ENCODE measurements around the gene RASSF3.
"Not testable (repeated sequence)": the region's sequence is repeated elsewhere in the genome, so short reads cannot be mapped to it uniquely, and the experiment has no call there.

Gene RASSF3

GRCh38 chr12:64610079-64610659 is at the start of gene RASSF3:
RASSF3 (plus strand) TSS chr12:64610495; CDS start chr12:64610633, 138 bp downstream.
- no peak for FAIRE-seq

- no peak for FAIRE-seq
Observed at GRCh38 chr12:64561302-64562136, 48.8 kb upstream of the RASSF3 start.

DNA sequence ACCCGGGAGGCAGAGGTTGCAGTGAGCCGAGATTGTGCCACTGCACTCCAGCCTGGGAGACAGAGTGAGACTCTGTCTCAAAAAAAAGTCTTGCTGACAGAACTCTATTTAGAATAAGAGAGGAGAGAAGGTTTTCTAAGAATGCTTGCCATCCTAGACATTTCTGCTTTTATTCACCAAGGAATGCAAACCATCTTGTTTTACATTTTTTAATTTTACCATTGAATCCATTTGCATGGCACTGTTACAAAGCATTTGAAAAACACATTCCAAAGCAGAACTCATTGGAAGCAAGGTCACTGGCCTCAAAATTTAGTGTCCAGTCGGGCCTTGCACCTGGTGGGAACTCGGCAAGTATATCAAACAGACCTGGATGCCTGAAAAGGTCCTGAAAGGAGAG is 44.2 kb upstream of the RASSF3 start:
- no peak for FAIRE-seq

DNA sequence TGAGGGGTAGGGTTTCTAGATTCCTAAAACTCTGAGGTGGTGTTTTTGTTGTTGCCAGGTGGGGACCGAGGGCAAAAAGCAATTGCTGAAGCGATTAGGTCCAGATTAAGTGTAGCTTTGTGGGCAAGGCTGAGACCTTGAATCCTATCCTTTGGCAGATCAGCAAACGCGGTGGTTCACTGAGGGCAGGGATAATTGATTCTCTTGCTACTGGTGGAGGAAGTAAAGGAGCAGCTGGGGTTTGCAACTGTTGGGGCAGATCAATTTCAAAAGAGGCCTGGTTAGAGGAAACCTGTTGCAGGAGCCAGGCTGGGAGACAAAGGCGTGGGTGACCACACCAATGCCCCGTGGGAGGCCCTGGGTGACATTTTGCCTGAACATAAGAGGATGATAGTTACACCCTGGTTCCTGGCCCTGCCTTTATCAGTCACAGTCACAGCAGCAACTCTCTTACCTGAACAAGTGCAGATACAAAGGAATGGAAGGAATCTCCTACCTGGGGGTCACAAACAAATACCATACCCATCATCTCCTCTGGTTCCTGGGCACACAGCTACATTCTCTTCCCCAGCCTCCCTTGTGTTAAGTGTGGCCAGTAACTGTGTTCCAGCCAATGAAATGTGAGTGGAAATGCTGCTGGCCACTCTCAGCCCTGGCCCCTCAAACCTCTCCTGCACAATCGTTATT is 43.3 kb upstream of the RASSF3 start:
- no peak for FAIRE-seq

- no peak for FAIRE-seq
Observed at GRCh38 chr12:64567570-64567969, 42.7 kb upstream of the RASSF3 start.

DNA sequence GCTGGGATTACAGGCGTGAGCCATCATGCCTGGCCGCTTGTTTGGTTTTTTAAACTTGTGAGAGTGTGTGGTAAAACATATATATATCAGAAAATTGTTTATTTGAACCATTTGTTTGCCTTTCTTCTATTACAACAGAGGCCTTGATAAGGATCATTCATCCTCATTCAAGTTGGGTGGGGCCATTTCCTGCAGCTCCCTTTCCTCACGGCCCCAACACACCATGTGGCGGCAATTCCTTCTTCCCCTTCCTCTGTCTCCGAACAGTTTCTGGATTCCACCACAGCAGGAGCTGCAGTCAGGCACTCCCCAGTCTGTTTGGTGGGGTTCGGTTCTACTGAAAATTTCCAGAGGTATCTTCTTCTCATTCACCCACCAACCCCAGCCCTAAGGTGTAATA is 42.0 kb upstream of the RASSF3 start:
- FAIRE-seq: no peak

DNA sequence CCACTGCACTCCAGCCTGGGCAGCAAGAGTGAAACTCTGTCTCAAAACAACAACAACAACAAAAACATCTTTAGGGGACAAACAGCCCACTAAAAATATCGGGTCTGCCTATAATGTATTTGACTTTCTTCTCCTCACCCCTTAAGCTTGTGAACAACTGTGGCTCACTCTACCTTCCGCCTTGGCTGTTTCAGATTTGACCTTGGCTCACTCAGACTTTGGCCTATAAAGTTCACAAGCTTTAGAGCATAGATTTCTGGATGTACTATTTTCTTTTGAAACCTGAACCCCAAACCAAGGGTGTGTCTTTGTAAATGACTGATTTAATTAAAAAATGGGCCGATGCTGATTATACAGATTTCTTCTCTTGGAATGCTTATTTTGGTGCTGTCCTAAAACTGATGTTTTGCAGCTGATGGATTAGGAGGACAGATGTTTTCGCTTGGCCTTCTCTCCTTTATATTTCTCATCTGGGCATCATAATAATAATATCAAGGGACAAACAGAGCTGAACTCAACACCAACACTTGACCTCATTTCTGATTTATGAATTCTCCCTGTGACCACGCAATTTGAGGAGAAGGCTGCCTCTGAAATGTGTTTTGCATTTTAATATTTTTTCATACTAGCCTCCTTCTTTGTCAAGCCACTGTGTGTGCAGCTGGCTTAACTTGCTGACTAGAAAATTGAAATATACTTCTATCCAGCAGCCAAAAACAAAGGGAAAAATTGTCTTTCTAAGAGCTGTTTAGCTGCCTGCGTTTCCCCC is 40.2 kb upstream of the RASSF3 start:
- FAIRE-seq: no peak

DNA sequence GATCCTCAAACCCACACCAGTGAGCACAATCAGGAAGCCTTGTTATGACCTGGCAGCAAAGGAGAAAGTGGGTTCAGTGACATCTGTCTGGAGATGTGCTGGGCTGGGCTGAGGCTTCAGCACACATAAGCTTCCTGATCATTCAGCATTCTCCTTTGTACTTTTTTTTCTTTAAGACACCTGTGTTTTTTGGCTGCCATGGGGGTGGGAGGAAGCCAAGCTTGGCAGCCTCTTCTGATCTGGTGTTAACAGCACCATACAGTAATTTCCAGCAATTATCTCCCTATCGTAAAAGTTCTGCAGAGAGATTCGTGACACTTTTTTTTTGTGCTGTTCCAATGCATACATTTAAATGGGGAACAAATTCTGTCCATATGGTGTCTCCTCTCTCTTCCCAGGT is 38.9 kb upstream of the RASSF3 start:
- FAIRE-seq: no peak

DNA sequence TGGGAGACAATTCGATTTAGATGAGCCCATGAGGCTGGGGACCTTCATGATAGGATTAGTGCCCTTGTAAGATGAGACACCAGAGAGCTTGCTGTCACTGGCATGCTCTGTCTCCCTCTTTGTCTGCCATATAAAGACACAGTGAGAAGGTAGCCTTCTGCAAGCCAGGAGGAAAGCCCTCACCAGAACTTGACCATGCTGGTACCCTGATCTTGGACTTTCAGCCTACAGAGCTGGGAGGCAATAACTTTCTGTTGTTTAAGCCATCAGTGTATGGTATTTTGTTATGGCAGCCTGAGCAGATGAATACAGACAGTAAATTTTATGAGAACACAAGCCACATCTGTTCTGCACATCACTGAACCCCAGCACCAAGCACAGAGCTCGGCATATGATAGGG is 38.1 kb upstream of the RASSF3 start:
- FAIRE-seq: no peak

DNA sequence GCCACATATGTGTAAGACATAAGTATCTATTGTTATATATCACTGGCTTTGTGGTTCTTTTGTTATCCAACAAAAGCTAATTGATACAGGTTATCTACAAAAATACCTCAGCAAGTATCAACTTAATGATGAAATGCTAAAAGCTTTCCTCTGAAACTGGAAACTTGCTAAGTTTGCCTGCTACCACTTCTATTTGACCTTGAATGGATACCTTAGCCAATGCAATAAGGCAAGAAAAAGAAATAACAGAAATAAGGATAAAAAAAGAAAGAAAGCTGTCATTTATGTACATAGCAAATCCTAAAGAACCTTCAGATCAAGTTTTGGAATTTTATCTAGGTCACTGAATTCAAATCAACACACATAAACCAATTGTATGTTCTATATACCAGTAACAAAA is 35.5 kb upstream of the RASSF3 start:
- no peak for FAIRE-seq

DNA sequence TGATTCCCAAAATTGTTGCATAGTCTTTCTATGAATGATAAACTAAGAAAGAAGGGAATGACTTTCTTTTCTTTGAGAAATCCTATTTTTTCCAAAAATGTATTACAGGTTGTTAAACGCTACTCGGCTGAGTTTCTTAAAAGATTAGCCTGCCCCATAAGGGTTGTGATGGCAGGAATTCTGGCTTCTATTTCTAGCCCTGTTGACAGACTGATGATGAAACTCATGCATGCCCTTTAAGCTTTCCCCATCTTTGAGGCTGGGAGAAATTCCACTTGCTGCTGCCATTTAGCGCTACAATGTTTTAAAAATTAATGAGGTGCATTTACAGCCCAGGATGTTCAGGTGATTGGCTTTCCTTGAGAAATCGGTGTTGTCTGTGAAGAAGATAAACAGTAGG is 33.2 kb upstream of the RASSF3 start:
- FAIRE-seq: no peak

- FAIRE-seq: no peak
Observed at GRCh38 chr12:64578566-64578965, 31.7 kb upstream of the RASSF3 start.

GRCh38 chr12:64580681-64581080 is 29.6 kb upstream of the RASSF3 start:
- no peak for FAIRE-seq

DNA sequence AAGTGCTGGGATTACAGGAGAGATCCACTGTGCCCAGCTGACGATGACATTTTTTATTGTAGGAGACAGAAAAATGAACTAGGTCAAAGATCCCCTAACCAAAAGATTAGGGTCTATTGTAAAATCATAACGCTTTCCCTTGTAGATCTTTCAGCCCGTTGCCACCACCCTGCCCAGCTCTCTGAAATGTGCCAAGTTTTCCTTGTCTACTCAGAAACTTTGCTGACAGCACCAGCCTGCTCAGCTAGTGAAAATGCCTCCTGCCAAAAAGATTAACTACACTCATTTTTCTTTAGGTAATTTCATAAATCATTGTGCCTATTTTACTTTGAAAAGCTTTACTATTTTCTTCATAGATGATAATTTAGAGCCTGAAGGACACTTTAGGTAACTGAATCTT is 28.2 kb upstream of the RASSF3 start:
- no peak for FAIRE-seq

- no peak for FAIRE-seq
Observed at GRCh38 chr12:64582862-64583261, 27.4 kb upstream of the RASSF3 start.

GRCh38 chr12:64583395-64583770 is 26.9 kb upstream of the RASSF3 start:
- FAIRE-seq: not testable (repeated sequence)

- FAIRE-seq: no peak
Observed at GRCh38 chr12:64583771-64584421, 26.4 kb upstream of the RASSF3 start.

- no peak for FAIRE-seq
Observed at GRCh38 chr12:64585104-64585503, 25.2 kb upstream of the RASSF3 start.

- FAIRE-seq: no peak
Observed at GRCh38 chr12:64587447-64587846, 22.8 kb upstream of the RASSF3 start.

DNA sequence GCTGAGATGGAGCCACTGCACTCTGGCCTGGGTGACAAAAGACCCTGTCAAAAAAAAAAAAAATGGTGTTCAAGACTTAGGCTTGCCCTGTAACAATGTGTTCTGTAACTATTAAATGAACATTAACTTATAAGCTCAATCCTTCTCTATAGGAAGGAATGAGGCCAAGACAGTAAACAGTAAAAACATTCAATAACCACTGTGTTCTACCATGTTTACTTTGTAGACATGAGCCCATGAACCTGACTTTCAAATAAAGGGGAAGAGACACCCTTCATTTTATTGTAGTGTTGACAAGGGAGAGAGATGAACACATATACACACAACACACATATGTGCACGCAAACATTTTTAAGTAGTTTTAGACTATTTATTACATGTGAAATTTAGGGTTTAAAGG is 20.1 kb upstream of the RASSF3 start:
- no peak for FAIRE-seq

GRCh38 chr12:64595863-64596793 is 14.2 kb upstream of the RASSF3 start:
- FAIRE-seq: no peak

- FAIRE-seq: no peak
Observed at GRCh38 chr12:64598831-64599230, 11.5 kb upstream of the RASSF3 start.
